ENCODE data around the gene SP8. TPM values are rescaled to one million over a fixed set of nuclear protein-coding genes. Genes with fewer than 3 reads are reported as not detected.

The SP8 gene
- total RNA-seq, 4 donors from 2014 or later, result 0.21 TPM; not detected in 3

GRCh38 chr7:20749906-20750305 lies 36.8 kb downstream of the SP8 start:
- H3K27ac ChIP-seq, result no peak overlapping the region
- no peak for TF ChIP-seq POLR2A (IDR thresholded peaks at IDR 0.05)
- no peak for TF ChIP-seq EP300 (IDR thresholded peaks at IDR 0.05)
- no peak for TF ChIP-seq CTCF (IDR thresholded peaks at IDR 0.05)
- WGBS, 2 donors, result 66 to 72% methylated on average over 1 of the region's 1 CpG
- H3K27me3 ChIP-seq, result no peaks in the 10 kb centered on the region
- H3K4me1 ChIP-seq, result no peaks in the 10 kb centered on the region
- no peak overlapping the region for H3K4me3 ChIP-seq
- no peaks in the 10 kb centered on the region for H3K36me3 ChIP-seq
- DNase-seq (ENCODE audit: low spot score in 2 of 2), result no peak
- H3K9me3 ChIP-seq, result no peaks in the 10 kb centered on the region

- H3K4me3 ChIP-seq, result no peak overlapping the region
- no peaks in the 10 kb centered on the region for H3K27me3 ChIP-seq
- no peak for TF ChIP-seq CTCF (IDR thresholded peaks at IDR 0.05)
- TF ChIP-seq EP300 (IDR thresholded peaks at IDR 0.05), result no peak
- no peak for TF ChIP-seq POLR2A (IDR thresholded peaks at IDR 0.05)
- H3K27ac ChIP-seq, result no peak overlapping the region
- DNase-seq (ENCODE audit: low spot score in 2 of 2), result no peak
- 96 to 100% methylated on average over 1 of the region's 1 CpG for WGBS, 2 donors
- no peaks in the 10 kb centered on the region for H3K4me1 ChIP-seq
- no peaks in the 10 kb centered on the region for H3K36me3 ChIP-seq
- H3K9me3 ChIP-seq, result no peaks in the 10 kb centered on the region
These were observed 37.8 kb downstream of the SP8 start for GRCh38 chr7:20748853-20749252.

GRCh38 chr7:20747001-20747400 lies 39.7 kb downstream of the SP8 start:
- Histone ChIP-seq H3K36me3 (no peaks in the 10 kb centered on the region), H3K27me3 (no peaks in the 10 kb centered on the region), H3K27ac (no peak overlapping the region), H3K9me3 (no peaks in the 10 kb centered on the region), H3K4me3 (no peak overlapping the region), H3K4me1 (no peaks in the 10 kb centered on the region)
- no peak for DNase-seq (ENCODE audit: low spot score in 2 of 2)
- 64 to 83% methylated on average over 3 of the region's 3 CpGs for WGBS, 2 donors
- no peak for TF ChIP-seq CTCF (IDR thresholded peaks at IDR 0.05)
- no peak for TF ChIP-seq POLR2A (IDR thresholded peaks at IDR 0.05)
- TF ChIP-seq EP300 (IDR thresholded peaks at IDR 0.05), result no peak

- DNase-seq (ENCODE audit: low spot score in 2 of 2), result no peak
- Histone ChIP-seq H3K4me3 (no peak overlapping the region), H3K27ac (no peak overlapping the region), H3K27me3 (no peaks in the 10 kb centered on the region), H3K9me3 (no peaks in the 10 kb centered on the region), H3K4me1 (no peaks in the 10 kb centered on the region), H3K36me3 (no peaks in the 10 kb centered on the region)
- no peak for TF ChIP-seq EP300 (IDR thresholded peaks at IDR 0.05)
- no peak for TF ChIP-seq CTCF (IDR thresholded peaks at IDR 0.05)
- no peak for TF ChIP-seq POLR2A (IDR thresholded peaks at IDR 0.05)
- 80 to 87% methylated on average over 7 of the region's 7 CpGs for WGBS, 2 donors
These were observed 41.0 kb downstream of the SP8 start for GRCh38 chr7:20745702-20746101.

GRCh38 chr7:20744954-20745446 lies 41.7 kb downstream of the SP8 start:
- H3K4me1 ChIP-seq, result no peaks in the 10 kb centered on the region
- H3K36me3 ChIP-seq, result no peaks in the 10 kb centered on the region
- H3K4me3 ChIP-seq, result no peak overlapping the region
- no peaks in the 10 kb centered on the region for H3K27me3 ChIP-seq
- WGBS, 2 donors, result 36 to 41% methylated on average over 7 of the region's 7 CpGs
- no peak for DNase-seq (ENCODE audit: low spot score in 2 of 2)
- no peaks in the 10 kb centered on the region for H3K9me3 ChIP-seq
- no peak overlapping the region for H3K27ac ChIP-seq
- TF ChIP-seq EP300 (IDR thresholded peaks at IDR 0.05) (no peak), CTCF (IDR thresholded peaks at IDR 0.05) (no peak), POLR2A (IDR thresholded peaks at IDR 0.05) (no peak)
